ENCODE measurements around the gene GLP1R. TPM values are rescaled to one million over a fixed set of nuclear protein-coding genes. Genes with fewer than 3 reads are reported as not detected.

The GLP1R gene
- total RNA-seq, 1 donor from 2014 or later, result not detected

DNA sequence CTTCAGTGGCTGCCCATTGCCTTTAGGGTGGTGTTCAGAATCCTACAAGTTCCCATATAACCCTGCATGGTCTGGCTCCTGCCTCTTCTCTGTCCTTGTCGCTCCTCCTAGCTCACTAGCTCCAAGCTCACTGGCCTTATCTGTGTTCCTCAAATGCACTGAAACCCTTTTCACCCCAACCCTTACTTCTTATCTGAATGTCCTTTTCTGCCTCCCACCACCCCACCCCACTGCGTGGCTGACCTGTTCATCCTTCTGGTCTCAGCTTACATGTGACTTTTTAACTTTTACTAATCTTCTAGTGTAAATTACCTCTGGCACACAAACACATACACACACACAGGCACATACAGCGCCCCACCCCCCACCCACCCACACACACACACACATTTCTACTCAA is 41.0 kb upstream of the GLP1R start:
- ChIA-PET CTCF (no interaction called here), POLR2A (no interaction called here)
- no peak overlapping the region for H3K4me3 Mint-ChIP-seq
- no peaks in the 10 kb centered on the region for H3K4me1 Mint-ChIP-seq
- DNase-seq (no peak), ATAC-seq (ENCODE audit: low read depth) (no peak)
- TF ChIP-seq, protein P1, sequence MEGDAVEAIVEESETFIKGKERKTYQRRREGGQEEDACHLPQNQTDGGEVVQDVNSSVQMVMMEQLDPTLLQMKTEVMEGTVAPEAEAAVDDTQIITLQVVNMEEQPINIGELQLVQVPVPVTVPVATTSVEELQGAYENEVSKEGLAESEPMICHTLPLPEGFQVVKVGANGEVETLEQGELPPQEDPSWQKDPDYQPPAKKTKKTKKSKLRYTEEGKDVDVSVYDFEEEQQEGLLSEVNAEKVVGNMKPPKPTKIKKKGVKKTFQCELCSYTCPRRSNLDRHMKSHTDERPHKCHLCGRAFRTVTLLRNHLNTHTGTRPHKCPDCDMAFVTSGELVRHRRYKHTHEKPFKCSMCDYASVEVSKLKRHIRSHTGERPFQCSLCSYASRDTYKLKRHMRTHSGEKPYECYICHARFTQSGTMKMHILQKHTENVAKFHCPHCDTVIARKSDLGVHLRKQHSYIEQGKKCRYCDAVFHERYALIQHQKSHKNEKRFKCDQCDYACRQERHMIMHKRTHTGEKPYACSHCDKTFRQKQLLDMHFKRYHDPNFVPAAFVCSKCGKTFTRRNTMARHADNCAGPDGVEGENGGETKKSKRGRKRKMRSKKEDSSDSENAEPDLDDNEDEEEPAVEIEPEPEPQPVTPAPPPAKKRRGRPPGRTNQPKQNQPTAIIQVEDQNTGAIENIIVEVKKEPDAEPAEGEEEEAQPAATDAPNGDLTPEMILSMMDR (IDR thresholded peaks at IDR 0.05), result no peak
- intact Hi-C loops (cut with micrococcal nuclease), result no loop called here
- peaks cover 3% of the 10 kb centered on the region for H3K9me3 Mint-ChIP-seq
- peaks cover 14% of the 10 kb centered on the region for H3K27me3 Mint-ChIP-seq
- H3K36me3 Mint-ChIP-seq (ENCODE audit: low read depth), result no peaks in the 10 kb centered on the region
- H3K27ac Mint-ChIP-seq, result no peak overlapping the region

DNA sequence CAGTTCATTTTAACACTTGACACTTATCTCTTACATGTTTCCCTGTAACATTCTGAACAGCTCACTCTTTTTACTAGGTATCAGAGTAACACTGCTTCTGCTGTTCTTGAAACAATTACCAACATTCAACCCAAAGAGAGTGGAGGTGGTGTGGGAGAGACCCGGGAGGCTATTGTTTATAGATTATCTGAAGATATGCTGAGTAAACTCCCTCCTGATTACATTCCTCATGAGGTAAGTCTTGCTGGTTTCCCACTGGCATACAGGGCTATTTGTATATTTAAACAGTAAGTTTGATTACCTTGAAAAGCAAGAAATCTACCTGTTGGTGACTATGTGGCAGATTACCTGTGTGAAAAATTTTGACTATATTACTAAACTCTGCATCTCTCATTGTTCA is 39.8 kb upstream of the GLP1R start:
- H3K27ac Mint-ChIP-seq, result no peak overlapping the region
- ATAC-seq (ENCODE audit: low read depth) (no peak), DNase-seq (no peak)
- H3K4me3 Mint-ChIP-seq, result no peak overlapping the region
- ChIA-PET CTCF (no interaction called here), POLR2A (no interaction called here)
- no peaks in the 10 kb centered on the region for H3K36me3 Mint-ChIP-seq (ENCODE audit: low read depth)
- H3K9me3 Mint-ChIP-seq, result peaks cover 3% of the 10 kb centered on the region
- TF ChIP-seq, protein P1 (IDR thresholded peaks at IDR 0.05), result no peak
- intact Hi-C loops (cut with micrococcal nuclease), result no loop called here
- peaks cover 14% of the 10 kb centered on the region for H3K27me3 Mint-ChIP-seq
- H3K4me1 Mint-ChIP-seq, result no peaks in the 10 kb centered on the region

DNA sequence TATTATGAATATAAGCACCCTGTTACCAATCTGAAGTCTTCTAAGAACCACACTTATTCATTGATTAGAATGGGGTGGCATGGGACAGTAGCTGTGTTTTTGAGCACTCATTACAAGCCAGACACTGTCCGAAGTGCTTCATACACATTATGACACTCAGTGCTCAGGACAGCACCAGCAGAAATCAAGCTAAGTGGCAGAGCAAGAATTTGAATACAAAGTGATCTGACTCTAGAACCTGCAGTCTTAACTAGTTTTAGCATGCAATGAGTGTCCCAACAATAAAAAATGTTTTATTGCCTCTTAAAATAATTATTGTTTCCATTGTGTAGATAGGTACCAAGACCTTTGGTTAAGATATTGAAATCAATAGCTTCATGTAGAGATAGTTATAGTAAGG is 39.1 kb upstream of the GLP1R start:
- CTCF ChIA-PET, result no interaction called here
- Mint-ChIP-seq H3K4me1 (no peaks in the 10 kb centered on the region), H3K9me3 (peaks cover 3% of the 10 kb centered on the region), H3K27me3 (peaks cover 14% of the 10 kb centered on the region), H3K36me3 (ENCODE audit: low read depth) (no peaks in the 10 kb centered on the region), H3K27ac (no peak overlapping the region), H3K4me3 (no peak overlapping the region)
- DNase-seq, result no peak
- TF ChIP-seq, protein P1 (IDR thresholded peaks at IDR 0.05), result no peak
- POLR2A ChIA-PET, result no interaction called here
- intact Hi-C loops (cut with micrococcal nuclease), result no loop called here
- no peak for ATAC-seq (ENCODE audit: low read depth)

GRCh38 chr6:39016839-39017546 is 31.6 kb upstream of the GLP1R start:
- Mint-ChIP-seq H3K27ac (no peak overlapping the region), H3K36me3 (ENCODE audit: low read depth) (no peaks in the 10 kb centered on the region), H3K4me1 (no peaks in the 10 kb centered on the region), H3K27me3 (peaks cover 3% of the 10 kb centered on the region), H3K4me3 (no peak overlapping the region), H3K9me3 (peaks cover 5% of the 10 kb centered on the region)
- intact Hi-C loops (cut with micrococcal nuclease), result no loop called here
- ATAC-seq (ENCODE audit: low read depth), result no peak
- POLR2A ChIA-PET, result no interaction called here
- TF ChIP-seq, protein P1 (IDR thresholded peaks at IDR 0.05), result no peak
- CTCF ChIA-PET, result no interaction called here
- DNase-seq, result no peak

GRCh38 chr6:39017547-39017880 is 31.1 kb upstream of the GLP1R start:
- no peak overlapping the region for H3K27ac Mint-ChIP-seq
- DNase-seq (no peak), ATAC-seq (ENCODE audit: low read depth) (no peak)
- intact Hi-C loops (cut with micrococcal nuclease), result no loop called here
- peaks cover 5% of the 10 kb centered on the region for H3K9me3 Mint-ChIP-seq
- no peak overlapping the region for H3K4me3 Mint-ChIP-seq
- H3K4me1 Mint-ChIP-seq, result no peaks in the 10 kb centered on the region
- POLR2A ChIA-PET, result no interaction called here
- TF ChIP-seq, protein P1 (IDR thresholded peaks at IDR 0.05), result no peak
- no peaks in the 10 kb centered on the region for H3K36me3 Mint-ChIP-seq (ENCODE audit: low read depth)
- CTCF ChIA-PET, result no interaction called here
- peaks cover 3% of the 10 kb centered on the region for H3K27me3 Mint-ChIP-seq
